WTC11 (cell line): Measurements from ENCODE around the gene PPP1R9A.

Experiments used
- ATF3 ChIP-seq: sonication (generic); formaldehyde crosslinking; conservative IDR thresholded peaks from 2 replicates; pipeline ENCODE4 v1.8.1; 2022; ENCODE audit warnings: mild to moderate bottlenecking, missing genetic modification reagents
- CREB1 ChIP-seq: sonication (generic); formaldehyde crosslinking; IDR thresholded peaks from 2 replicates; pipeline ENCODE4 v1.8.0; 2023; ENCODE audit warnings: mild to moderate bottlenecking, missing genetic modification reagents
- CTCF ChIP-seq: fragments of 200-600 bp; IDR thresholded peaks from 2 replicates; pipeline ENCODE4 v1.8.0; 2022; ENCODE audit warnings: antibody characterized with exemption
- ETV6 ChIP-seq: sonication (generic); formaldehyde crosslinking; IDR thresholded peaks from 2 replicates; pipeline ENCODE4 v1.8.1; 2022; ENCODE audit warnings: mild to moderate bottlenecking, missing genetic modification reagents
- FOXP1 ChIP-seq: sonication (generic); formaldehyde crosslinking; IDR thresholded peaks from 2 replicates; pipeline ENCODE4 v1.8.0; 2022; ENCODE audit warnings: missing genetic modification reagents, mild to moderate bottlenecking, moderate library complexity, borderline replicate concordance
- NFYB ChIP-seq: sonication (generic); formaldehyde crosslinking; conservative IDR thresholded peaks from 2 replicates; pipeline ENCODE4 v1.8.0; 2022; ENCODE audit warnings: low read depth, missing genetic modification reagents
- NR2C2 ChIP-seq: sonication (generic); formaldehyde crosslinking; IDR thresholded peaks from 2 replicates; pipeline ENCODE4 v1.8.0; 2022; ENCODE audit warnings: mild to moderate bottlenecking, missing genetic modification reagents
- SP1 ChIP-seq: sonication (generic); formaldehyde crosslinking; conservative IDR thresholded peaks from 2 replicates; pipeline ENCODE4 v1.8.1; 2022; ENCODE audit warnings: missing genetic modification reagents
- TEAD4 ChIP-seq: sonication (generic); formaldehyde crosslinking; IDR thresholded peaks from 2 replicates; pipeline ENCODE4 v1.8.0; 2022; ENCODE audit warnings: mild to moderate bottlenecking, missing genetic modification reagents
- TF ChIP-seq, protein P1 (sequence below): fragments of 250-450 bp; sonication (Bioruptor Pico); IDR thresholded peaks from 2 replicates; pipeline ENCODE4 v1.8.0; 2021; ENCODE audit warnings: mild to moderate bottlenecking
- TF ChIP-seq, protein P2 (sequence below): sonication (generic); formaldehyde crosslinking; IDR thresholded peaks from 2 replicates; pipeline ENCODE4 v1.8.0; 2022; ENCODE audit warnings: mild to moderate bottlenecking, missing genetic modification reagents
- TF ChIP-seq, protein P3 (sequence below): sonication (generic); formaldehyde crosslinking; IDR thresholded peaks from 2 replicates; pipeline ENCODE4 v1.8.1; 2022; ENCODE audit warnings: low read depth, missing genetic modification reagents, borderline replicate concordance
- TF ChIP-seq, protein P4 (sequence below): sonication (generic); formaldehyde crosslinking; IDR thresholded peaks from 2 replicates; pipeline ENCODE4 v1.8.0; 2022; ENCODE audit warnings: missing genetic modification reagents
- TF ChIP-seq, protein P5 (sequence below): sonication (generic); formaldehyde crosslinking; IDR thresholded peaks from 2 replicates; pipeline ENCODE4 v1.8.1; 2023; ENCODE audit warnings: mild to moderate bottlenecking, missing genetic modification reagents, moderate library complexity

GRCh38 chr7:94971051-94971867 lies 63.9 kb downstream of the PPP1R9A start:
- TF ChIP-seq, protein P1, sequence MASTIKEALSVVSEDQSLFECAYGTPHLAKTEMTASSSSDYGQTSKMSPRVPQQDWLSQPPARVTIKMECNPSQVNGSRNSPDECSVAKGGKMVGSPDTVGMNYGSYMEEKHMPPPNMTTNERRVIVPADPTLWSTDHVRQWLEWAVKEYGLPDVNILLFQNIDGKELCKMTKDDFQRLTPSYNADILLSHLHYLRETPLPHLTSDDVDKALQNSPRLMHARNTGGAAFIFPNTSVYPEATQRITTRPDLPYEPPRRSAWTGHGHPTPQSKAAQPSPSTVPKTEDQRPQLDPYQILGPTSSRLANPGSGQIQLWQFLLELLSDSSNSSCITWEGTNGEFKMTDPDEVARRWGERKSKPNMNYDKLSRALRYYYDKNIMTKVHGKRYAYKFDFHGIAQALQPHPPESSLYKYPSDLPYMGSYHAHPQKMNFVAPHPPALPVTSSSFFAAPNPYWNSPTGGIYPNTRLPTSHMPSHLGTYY (CRISPR knock-in tag): no peak
- TF ChIP-seq CTCF (no peak), NFYB (no peak), ETV6 (no peak), CREB1 (CRISPR knock-in tag) (no peak), SP1 (CRISPR knock-in tag) (no peak), FOXP1 (no peak), NR2C2 (CRISPR knock-in tag) (no peak), ATF3 (CRISPR knock-in tag) (no peak), TEAD4 (CRISPR knock-in tag) (no peak)
- TF ChIP-seq, protein P2, sequence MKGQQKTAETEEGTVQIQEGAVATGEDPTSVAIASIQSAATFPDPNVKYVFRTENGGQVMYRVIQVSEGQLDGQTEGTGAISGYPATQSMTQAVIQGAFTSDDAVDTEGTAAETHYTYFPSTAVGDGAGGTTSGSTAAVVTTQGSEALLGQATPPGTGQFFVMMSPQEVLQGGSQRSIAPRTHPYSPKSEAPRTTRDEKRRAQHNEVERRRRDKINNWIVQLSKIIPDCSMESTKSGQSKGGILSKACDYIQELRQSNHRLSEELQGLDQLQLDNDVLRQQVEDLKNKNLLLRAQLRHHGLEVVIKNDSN (CRISPR knock-in tag): no peak
- TF ChIP-seq, protein P3, sequence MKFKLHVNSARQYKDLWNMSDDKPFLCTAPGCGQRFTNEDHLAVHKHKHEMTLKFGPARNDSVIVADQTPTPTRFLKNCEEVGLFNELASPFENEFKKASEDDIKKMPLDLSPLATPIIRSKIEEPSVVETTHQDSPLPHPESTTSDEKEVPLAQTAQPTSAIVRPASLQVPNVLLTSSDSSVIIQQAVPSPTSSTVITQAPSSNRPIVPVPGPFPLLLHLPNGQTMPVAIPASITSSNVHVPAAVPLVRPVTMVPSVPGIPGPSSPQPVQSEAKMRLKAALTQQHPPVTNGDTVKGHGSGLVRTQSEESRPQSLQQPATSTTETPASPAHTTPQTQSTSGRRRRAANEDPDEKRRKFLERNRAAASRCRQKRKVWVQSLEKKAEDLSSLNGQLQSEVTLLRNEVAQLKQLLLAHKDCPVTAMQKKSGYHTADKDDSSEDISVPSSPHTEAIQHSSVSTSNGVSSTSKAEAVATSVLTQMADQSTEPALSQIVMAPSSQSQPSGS (CRISPR knock-in tag): no peak
- TF ChIP-seq, protein P4, sequence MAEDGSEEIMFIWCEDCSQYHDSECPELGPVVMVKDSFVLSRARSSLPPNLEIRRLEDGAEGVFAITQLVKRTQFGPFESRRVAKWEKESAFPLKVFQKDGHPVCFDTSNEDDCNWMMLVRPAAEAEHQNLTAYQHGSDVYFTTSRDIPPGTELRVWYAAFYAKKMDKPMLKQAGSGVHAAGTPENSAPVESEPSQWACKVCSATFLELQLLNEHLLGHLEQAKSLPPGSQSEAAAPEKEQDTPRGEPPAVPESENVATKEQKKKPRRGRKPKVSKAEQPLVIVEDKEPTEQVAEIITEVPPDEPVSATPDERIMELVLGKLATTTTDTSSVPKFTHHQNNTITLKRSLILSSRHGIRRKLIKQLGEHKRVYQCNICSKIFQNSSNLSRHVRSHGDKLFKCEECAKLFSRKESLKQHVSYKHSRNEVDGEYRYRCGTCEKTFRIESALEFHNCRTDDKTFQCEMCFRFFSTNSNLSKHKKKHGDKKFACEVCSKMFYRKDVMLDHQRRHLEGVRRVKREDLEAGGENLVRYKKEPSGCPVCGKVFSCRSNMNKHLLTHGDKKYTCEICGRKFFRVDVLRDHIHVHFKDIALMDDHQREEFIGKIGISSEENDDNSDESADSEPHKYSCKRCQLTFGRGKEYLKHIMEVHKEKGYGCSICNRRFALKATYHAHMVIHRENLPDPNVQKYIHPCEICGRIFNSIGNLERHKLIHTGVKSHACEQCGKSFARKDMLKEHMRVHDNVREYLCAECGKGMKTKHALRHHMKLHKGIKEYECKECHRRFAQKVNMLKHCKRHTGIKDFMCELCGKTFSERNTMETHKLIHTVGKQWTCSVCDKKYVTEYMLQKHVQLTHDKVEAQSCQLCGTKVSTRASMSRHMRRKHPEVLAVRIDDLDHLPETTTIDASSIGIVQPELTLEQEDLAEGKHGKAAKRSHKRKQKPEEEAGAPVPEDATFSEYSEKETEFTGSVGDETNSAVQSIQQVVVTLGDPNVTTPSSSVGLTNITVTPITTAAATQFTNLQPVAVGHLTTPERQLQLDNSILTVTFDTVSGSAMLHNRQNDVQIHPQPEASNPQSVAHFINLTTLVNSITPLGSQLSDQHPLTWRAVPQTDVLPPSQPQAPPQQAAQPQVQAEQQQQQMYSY (CRISPR knock-in tag): no peak
- TF ChIP-seq, protein P5, sequence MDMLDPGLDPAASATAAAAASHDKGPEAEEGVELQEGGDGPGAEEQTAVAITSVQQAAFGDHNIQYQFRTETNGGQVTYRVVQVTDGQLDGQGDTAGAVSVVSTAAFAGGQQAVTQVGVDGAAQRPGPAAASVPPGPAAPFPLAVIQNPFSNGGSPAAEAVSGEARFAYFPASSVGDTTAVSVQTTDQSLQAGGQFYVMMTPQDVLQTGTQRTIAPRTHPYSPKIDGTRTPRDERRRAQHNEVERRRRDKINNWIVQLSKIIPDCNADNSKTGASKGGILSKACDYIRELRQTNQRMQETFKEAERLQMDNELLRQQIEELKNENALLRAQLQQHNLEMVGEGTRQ (CRISPR knock-in tag): no peak
